ENCODE results near the gene GRP.

GRP gene

DNA sequence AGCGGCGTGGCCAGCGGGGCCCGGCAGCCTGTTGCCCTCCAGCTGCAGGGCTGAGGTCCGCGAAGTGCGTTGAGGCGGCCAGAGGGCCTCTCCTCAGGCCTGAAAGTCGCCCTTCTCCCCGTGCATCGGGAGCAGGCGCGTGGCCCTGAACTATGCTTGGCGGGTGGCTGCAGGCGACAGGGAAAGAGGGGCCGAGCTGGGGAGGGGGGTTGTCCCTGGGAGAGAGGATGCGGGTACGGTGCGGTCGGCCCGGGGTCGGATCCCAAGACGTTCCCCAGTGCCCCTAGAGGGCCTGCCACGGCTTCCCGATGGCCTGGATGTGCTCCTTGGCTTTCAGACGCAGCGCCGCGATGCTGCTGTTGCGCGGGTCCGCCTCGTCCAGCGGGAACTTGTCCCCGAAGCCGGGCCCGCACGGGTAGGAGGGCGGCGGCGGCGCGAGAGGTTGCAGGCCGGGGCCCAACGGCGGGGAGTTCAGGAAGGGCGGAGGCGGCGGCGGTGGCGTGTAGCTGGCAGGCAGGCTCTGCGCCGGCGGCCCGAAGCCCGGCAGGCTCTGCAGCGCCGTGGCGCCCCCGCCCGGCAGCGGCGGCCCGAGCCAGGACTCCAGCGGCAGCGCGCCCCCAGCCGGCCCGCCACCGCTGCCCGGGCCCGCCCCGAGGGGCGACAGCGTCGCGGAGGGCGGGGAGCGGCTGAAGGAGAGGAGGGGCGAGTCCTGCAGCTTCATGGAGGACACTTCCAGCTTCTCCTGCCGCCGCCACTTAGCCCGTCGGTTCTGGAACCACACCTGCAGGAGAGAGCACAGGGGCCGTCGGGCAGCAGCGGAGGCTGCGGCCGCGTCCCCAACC is 49.0 kb downstream of the GRP start:
- no peak for DNase-seq

DNA sequence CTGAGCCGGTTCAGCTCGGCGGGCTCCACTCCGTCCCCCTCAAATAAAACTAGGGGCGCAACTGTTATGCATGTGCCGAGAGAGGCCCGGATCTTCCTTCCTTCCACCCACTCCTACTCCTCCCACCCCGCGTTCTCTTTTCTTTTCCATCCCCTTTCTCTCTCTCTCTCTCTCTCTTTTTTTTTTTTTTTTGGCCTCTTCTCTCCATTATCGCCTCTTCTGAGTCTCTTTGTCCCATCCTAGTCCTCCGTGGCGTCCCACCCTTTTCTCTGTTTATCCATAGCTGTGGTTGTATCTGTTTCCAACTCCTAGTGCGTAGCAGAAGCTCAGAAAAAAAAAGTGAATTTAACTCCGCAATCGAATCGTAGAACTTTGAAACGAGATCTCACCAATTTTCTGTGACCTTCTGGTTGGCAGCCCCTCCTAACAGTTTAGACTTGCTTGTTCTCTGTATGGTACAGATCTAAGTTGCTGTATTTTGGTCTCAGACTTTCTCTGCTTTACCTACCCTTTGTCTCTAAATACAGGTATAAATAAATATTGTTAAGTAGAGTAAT is 49.7 kb downstream of the GRP start:
- DNase-seq: no peak

DNA sequence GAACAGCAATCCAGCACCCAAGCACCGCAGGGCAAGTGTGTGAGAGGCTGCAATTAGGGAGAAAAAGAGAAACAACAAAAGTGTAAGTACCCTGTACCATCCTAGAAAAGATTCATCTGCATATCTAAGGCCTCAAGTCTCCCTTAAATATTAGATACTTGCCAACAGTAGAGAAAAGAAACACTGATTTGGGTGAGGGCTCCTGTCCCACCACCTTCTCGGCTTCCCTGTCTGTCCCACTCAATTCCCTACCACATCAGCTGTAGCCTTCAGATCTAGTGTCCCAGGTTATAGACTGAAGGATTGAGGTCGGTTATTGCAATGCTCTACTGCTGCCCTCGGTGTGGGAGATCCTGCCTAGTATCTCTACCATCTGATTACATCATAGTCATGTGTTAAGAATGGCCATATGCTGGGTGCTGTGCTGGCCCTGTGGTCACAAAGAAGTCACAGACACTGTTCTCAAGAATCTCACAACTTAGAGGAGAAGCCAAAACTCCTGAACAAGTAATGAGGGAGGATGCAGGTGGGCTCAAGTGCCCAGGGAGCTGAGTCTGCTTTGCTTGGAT is 50.8 kb downstream of the GRP start:
- no peak for DNase-seq

DNA sequence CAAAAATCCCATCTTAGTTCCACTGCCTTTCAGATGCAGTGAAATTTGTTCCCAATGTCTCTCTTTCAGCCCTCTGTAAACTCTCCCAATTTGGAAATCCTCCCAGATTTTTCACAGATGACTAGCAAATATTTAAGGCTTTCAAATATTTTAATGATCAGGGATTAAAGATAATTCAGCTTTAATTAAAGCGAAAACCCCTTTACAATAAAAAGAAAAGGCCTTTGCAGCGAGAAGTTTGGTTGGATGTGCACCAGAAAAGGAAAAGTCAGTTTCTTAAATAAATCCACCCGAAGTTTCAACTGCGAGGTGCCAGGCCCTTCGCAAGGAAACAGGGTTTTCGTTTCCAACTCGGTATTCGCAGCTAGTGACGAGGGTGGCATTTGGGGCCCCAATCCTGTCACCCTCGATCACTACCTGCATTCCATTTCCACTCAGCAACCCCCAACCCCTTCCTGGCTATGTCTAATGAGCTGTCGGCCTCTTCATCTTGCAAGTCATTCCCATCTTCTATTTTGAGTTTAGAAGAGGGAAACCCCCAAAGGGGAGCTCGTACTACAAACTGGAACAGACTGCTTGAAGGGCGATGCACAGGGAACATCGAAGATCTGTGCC is 51.8 kb downstream of the GRP start:
- DNase-seq: no peak

DNA sequence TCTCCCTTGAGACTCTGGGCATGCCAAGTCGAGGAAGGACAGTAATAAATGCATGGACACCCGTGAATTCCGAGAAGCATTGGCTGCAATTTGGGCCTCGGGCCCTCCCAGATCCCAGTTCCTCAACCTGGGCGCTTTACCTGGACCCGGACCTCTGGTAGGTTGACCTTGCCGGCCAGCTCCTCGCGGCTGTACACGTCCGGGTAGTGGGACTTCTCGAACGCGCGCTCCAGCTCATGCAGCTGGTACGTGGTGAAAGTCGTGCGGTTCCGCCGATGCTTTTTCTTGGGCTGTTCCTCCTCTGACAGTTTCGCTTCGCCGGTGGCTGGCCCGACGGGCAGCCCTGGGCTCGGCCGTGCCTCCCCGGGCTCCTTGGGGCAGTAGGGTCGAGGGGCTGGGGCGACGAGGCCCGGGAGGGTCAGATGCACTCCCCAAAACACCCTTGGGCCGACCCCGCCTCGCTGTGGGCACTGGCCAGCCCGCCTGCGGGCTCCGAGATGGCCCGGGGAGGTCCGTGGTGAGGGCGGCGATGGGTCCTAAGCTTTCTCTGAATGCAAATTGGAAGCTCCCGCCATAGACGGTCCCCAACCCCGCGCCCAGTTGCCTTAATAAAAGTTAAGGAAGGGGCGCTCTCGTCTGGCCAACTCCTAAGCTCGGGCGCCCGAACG is 52.4 kb downstream of the GRP start:
- DNase-seq: peak; percentile 7

DNA sequence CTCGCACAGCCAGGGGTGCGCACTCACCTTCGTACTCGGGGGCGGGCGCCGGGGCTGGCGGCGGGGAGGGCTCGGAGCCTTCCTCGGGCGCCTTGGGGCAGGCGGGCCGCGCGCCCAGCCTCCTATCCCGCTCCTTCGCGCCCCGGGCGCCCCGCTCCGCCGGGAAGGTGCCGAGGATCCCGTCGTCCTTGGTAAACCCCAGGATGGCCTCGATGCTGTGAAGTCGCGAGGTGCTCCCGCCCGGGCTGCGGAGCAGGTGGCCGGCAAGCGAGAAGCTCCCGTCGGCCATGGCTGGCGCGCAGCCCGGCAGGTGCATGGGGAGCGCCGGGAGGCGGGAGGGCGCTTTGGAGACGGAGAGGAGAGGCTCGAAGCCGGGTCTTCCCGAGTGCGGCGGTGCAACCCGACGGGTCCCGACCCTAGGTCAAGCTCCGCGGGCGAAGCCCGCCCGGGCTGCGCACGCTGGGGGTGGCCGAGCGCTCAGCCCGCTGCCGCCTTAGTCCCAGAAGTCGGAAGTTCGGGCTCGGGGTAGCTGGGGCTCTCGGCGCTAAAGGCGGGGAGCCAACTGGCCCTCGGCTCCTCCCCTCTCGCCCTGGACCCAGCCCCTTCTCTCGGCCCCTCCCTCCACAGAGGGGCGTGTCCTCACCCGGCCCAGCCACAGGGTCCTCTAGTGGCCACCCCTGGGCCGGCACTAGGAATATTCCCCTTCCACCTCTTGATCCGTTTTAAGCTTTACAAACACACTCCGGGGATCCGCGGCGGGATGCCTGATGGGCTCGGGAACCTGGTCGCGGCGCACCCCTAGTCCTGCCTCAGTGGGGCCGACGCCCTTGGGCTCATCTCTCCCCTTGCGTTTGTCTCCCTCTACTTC is 53.2 kb downstream of the GRP start, which contains the start of gene RAX:
RAX (minus strand) TSS at position 564 of the 868 bp plus-strand sequence; CDS start at position 316, 248 bp downstream.
- no peak for DNase-seq

DNA sequence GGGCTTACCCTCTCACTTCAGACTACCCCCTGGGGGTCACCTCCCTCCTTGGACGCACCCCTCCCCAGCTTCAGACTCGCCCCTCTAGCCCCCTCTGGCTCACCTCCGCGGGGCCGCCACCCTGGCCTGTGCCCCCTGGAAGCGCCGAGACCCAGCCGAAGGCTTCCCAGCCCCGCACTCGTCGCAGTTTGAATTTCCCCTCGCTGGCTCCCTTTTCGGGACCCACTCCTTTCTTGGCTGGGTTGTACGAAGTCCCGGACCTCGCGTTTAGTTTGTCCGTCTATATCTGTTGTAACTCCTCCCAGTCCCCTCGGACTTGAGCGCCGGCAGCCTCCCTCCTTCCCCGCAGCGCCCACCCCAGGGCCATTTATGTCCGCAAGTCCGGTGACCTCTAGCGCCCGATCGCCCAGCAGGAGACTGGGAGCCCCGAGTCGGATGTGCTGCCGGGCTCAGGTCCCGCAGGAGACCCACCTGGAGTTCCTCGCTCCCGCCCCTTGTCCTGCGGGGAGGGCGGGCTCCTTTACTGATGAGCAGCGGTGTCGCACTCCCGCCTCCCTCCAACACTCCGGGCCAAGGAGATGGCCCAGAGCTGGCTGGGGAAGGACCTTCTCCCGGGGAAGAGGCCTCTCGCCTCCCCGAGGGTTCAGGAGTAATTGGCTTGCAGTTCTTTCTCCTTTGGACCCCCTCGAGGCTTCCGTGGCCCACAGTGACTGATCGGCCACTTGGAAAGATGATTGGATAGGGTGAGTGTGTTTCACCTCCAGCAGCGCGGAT is 54.0 kb downstream of the GRP start:
- DNase-seq: no peak

DNA sequence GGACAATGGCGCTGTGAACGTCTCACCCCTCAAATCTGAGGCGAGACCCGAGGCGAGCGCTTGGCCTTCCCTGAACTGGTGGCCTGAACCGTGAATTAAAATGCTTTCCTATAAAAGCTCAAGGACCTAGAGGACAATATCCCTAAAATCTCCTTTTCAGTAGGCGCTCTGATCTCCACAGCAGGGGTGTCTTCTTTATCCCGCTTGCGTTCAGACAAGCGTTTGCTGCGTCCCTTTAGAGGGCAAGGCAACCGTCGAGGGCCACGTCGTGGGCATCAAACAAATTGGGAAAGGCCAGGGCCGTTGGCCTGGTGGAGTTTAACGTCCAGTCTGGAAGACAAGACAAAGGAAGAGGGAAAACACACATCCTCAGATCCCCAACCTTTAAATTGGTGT is 54.6 kb downstream of the GRP start:
- DNase-seq: no peak

DNA sequence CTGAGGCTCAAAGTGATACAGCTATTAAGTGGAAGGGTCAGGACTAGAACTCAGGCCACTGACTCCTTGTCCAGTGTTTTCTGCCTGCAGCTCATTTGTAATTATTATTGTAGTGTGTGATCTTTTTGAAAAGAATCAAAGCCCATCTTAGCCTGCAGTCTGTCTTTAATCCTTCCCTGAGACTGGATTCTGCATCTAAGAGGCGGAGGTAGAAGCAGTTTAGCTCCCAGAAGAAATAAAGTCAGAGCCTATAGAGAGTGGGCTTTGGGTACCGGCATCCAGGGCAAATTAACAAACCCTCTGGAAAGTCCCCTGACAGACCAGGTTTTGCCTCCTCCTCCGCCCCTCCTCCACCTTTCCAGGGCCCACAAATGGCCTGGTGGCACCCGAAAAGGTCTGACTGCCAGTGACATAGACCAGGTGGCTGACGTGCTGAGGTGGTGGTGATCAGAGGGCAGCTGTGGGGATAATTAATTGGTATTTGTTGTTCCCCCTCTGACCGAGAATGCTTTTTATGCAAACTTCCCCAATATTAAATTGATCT is 55.5 kb downstream of the GRP start:
- DNase-seq: no peak

DNA sequence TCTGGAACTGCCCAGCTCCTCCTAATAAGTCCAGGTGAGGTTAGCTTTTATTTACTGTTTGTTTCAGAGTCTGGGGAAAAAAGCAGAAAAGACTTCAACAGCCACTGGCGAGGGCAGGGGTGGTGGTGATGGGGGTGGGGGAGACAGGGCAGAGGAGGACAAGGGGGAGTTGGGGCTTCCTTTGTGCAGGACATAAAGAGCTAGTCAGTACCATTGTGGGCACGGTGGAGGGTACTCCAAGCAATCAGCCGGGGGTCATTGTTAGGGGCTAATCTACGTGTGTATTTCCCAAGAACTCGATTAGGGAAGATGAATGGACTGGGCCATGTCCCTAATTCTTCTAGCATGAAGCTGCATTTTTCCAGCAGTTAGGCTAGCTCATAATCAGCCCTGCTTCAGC is 56.1 kb downstream of the GRP start:
- no peak for DNase-seq

DNA sequence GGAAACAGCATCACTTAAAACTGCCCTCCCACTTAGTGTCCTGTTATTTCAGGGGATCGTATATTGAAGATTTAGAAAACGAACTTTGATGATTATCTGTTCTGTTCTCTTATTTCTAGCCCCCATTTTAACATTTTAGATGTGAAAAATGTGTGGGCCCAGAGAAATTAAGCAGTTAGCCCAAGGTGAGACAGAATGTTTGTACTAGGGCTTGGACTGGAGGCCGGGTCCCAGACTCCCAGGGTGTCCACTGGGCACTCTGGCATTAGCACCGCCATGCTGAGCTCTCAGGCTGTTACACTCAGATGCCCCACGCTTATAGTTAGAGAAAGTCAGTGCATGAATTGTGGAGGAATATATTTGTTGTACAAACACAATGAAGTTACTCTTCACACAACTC is 58.8 kb downstream of the GRP start:
- no peak for DNase-seq

DNA sequence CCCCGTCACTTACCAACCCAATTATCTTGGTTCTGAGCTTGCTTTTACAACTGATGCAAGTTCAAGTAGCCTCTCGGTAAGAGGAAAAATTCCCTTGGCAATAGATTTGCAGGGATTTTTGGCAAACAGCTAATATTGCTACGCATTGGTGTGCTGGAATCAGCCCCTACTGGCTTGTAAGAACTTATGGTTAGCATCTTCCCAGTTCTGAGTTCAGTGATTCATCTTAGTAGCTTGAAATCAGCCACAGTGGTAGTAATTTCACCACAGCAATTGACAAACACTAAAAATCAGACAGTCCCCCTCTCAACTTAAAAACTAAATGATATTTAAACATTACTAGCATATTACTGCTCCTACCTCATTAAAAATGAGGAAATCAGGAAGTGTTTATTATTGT is 59.2 kb downstream of the GRP start:
- no peak for DNase-seq

DNA sequence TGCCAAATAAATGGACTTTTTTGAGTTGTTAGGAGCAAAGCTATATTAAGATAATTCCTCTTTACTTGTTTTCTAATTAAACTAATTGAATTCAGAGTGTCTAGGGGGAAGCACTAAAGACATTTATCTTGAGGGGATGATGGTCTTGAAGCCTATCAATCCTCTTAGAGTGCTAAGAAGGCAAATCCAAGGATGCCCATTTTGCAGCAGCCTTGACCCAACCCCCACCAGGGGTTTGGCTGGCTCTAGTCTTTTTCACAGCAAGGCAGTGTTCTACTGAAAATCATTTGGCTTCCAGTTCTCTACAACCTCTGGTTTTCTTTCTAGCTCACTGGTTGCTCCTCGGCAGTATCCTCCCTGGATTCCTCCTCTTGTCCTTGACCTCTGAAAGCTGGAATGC is 59.8 kb downstream of the GRP start:
- DNase-seq: no peak
